CD4-positive, CD25-positive, alpha-beta regulatory T cell (primary cell): Measurements from ENCODE around the gene WDR31. TPM values are rescaled to one million over a fixed set of nuclear protein-coding genes. Genes with fewer than 3 reads are reported as not detected.

ENCODE experiments used
- ATAC-seq, 2 donors: fragments of 150-1000 bp; cut with Tn5 transposase; one replicate each; pipeline ENCODE4 v1.10.0; 2021; ENCODE audit warnings: low read depth in 2 of 2, moderate number of reproducible peaks in 2 of 2, moderate library complexity in 1 of 2
- DNase-seq, 3 donors: peaks; one replicate each; pipeline versions ENCODE4 v3.0.0 to v3.0.0-alpha.2; 2012 to 2022; ENCODE audit warnings: mixed read lengths in 1 of 3
- H3K27ac ChIP-seq: one replicate; pipeline ENCODE4 v1.7.0; 2013; ENCODE audit warnings: mild to moderate bottlenecking, low read length; ENCODE audit not compliant: insufficient read depth, poor library complexity, severe bottlenecking
- H3K27me3 ChIP-seq: one replicate; pipeline ENCODE4 v1.7.0; 2013; ENCODE audit warnings: low read length; ENCODE audit not compliant: control insufficient read depth, insufficient read depth
- H3K36me3 ChIP-seq: one replicate; pipeline ENCODE4 v1.7.0; 2013; ENCODE audit warnings: mild to moderate bottlenecking, low read length, moderate library complexity; ENCODE audit not compliant: control insufficient read depth, insufficient read depth
- H3K4me1 ChIP-seq: 2 replicates; pipeline ENCODE4 v1.7.0; 2013; ENCODE audit warnings: mild to moderate bottlenecking, low read length; ENCODE audit not compliant: insufficient read depth, control insufficient read depth, poor library complexity, severe bottlenecking
- H3K4me3 ChIP-seq: one replicate; pipeline ENCODE4 v1.7.0; 2013; ENCODE audit warnings: low read depth, mild to moderate bottlenecking, low read length, moderate library complexity
- H3K9me3 ChIP-seq, 2 experiments: 1 replicate in 1 of 2; 2 replicates in 1 of 2; pipeline ENCODE4 v1.7.0; 2013; ENCODE audit warnings: low read length in 2 of 2, mild to moderate bottlenecking in 1 of 2, moderate library complexity in 1 of 2; ENCODE audit not compliant: control insufficient read depth in 2 of 2
- H3K27ac Mint-ChIP-seq, 3 donors: one replicate each; pipeline ENCODE4 v1.8.0; 2020 to 2022; ENCODE audit warnings: mild to moderate bottlenecking in 3 of 3, mixed read lengths in 3 of 3, moderate library complexity in 2 of 3
- H3K27me3 Mint-ChIP-seq: one replicate; pipeline ENCODE4 v1.8.0; 2022; ENCODE audit warnings: mild to moderate bottlenecking, mixed read lengths
- H3K36me3 Mint-ChIP-seq: one replicate; pipeline ENCODE4 v1.8.0; 2020; ENCODE audit warnings: mixed read lengths
- H3K4me1 Mint-ChIP-seq, 4 donors: one replicate each; pipeline ENCODE4 v1.8.0; 2020 to 2022; ENCODE audit warnings: mixed read lengths in 4 of 4, mild to moderate bottlenecking in 1 of 4
- H3K4me3 Mint-ChIP-seq, 4 donors: one replicate each; pipeline ENCODE4 v1.8.0; 2020 to 2022; ENCODE audit warnings: mild to moderate bottlenecking in 4 of 4, mixed read lengths in 4 of 4, moderate library complexity in 3 of 4
- H3K9me3 Mint-ChIP-seq, 7 donors: one replicate each; pipeline ENCODE4 v1.8.0; 2020 to 2022; ENCODE audit warnings: mixed read lengths in 7 of 7, mild to moderate bottlenecking in 3 of 7, moderate library complexity in 2 of 7
- polyA plus RNA-seq, 4 donors: library from polyadenylated mRNA; unstranded; fragments of 300-500 nt; fragmentation: Illumina TruSeq; gene quantifications; one replicate each; pipeline ENCODE4 v1.2.3, GENCODE V29; 2021
- total RNA-seq: library from RNA; stranded (reverse); gene quantifications from one replicate; pipeline ENCODE4 v1.2.3, GENCODE V29; 2022

Gene WDR31
- total and polyA plus RNA-seq, 5 donors from 2014 or later, result 0.06 to 0.32 (median 0.19) TPM; not detected in 1

DNA sequence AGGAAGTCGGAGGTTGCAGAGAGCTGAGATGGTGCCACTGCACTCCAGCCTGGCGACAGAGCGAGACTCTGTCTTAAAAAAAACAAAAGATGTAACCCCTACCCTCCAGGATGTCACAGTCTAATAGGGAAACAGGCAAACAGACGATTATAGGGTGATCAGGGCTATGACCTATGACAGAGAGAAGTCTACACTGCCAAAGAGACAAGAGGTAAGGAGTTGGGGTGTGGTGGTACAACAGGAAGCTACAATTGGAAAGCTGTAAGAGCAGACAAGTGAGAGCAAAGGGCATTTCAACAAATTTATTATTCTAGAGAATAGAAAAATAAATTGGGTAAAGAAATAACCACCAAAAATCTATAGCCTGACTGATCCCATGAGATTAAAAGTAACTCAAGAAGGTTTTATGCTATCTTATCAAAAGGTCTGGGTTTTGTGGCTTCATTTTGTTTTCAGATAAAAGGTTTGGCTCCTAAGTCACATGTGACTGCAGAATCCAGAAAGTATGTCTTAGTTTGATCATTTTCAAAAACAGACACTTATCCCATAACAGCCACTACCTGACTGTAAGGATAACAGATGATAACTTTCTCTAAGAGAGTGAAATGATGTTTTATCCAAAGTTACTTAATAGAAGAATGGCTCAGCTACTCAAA lies 72.0 kb downstream of the WDR31 start:
- Histone ChIP-seq H3K9me3 (no peaks in the 10 kb centered on the region), H3K4me1 (no peaks in the 10 kb centered on the region), H3K36me3 (peaks cover 63% of the 10 kb centered on the region), H3K4me3 (no peak overlapping the region), H3K27me3 (no peaks in the 10 kb centered on the region), H3K27ac (no peak overlapping the region)
- Mint-ChIP-seq H3K27ac (peak overlapping the region in 2 of 3 donors; percentile 78 to 79), H3K4me1 (peaks cover 12 to 22% (median 17%) of the 10 kb centered on the region in 4 donors), H3K9me3 (peaks cover 0 to 2% (median 0%) of the 10 kb centered on the region in 7 donors), H3K27me3 (no peaks in the 10 kb centered on the region), H3K36me3 (peaks cover 37% of the 10 kb centered on the region), H3K4me3 (peak overlapping the region in 1 of 4 donors; percentile 21)
- DNase-seq (no peak), ATAC-seq (no peak)

DNA sequence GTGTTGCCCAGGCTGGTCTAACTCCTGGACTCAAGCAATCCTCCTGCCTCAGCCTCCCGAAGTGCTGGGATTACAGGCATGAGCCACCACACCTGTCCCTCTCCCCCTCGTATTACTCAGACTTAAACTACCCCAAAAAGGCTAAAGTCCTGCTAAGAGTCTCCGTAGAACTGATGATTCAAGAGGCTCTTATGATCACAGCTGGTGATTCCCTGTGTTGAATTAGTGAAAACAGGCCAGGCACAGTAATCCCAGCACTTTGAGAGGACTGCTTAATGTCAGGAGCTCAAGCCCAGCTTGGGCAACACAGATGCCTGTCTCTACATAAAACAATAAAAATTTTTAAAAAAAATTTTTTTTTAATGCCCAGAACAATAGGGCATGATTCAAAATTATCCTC lies 73.9 kb downstream of the WDR31 start:
- DNase-seq, result no peak
- Mint-ChIP-seq H3K4me1 (peaks cover 12 to 17% (median 15%) of the 10 kb centered on the region in 4 donors), H3K4me3 (no peak overlapping the region), H3K27me3 (no peaks in the 10 kb centered on the region), H3K27ac (peak overlapping the region in 1 of 3 donors; percentile 56), H3K9me3 (peaks cover 0 to 2% (median 0%) of the 10 kb centered on the region in 7 donors), H3K36me3 (peaks cover 37% of the 10 kb centered on the region)
- Histone ChIP-seq H3K27me3 (no peaks in the 10 kb centered on the region), H3K27ac (no peak overlapping the region), H3K4me3 (no peak overlapping the region), H3K9me3 (no peaks in the 10 kb centered on the region), H3K36me3 (peaks cover 45% of the 10 kb centered on the region), H3K4me1 (no peaks in the 10 kb centered on the region)
- ATAC-seq, result no peak

Other genes with a start within 250 kb of the WDR31 start
- 3.2 TPM for gene SLC31A2, start 189.3 kb downstream of the WDR31 start, total RNA-seq
- gene SLC31A2, start 189.3 kb downstream of the WDR31 start, polyA plus RNA-seq, result 1 to 10 TPM; 3.0 to 4.0 (median 3.6) TPM
- gene FKBP15, start 119.0 kb downstream of the WDR31 start, total RNA-seq, result 24.9 TPM
- gene FKBP15, start 119.0 kb downstream of the WDR31 start, polyA plus RNA-seq, result 1 to 10 TPM; 7.1 to 9.8 (median 8.9) TPM
- 6.1 TPM for gene SLC31A1, start 118.7 kb downstream of the WDR31 start, total RNA-seq
- gene SLC31A1, start 118.7 kb downstream of the WDR31 start, polyA plus RNA-seq, result 1 to 10 TPM; 3.1 to 6.1 (median 4.2) TPM
- 26.3 TPM for gene CDC26, start 64.7 kb downstream of the WDR31 start, total RNA-seq
- 100 to 1,000 TPM; 161 to 182 (median 173) TPM for gene CDC26, start 64.7 kb downstream of the WDR31 start, polyA plus RNA-seq
- gene PRPF4, start 64.6 kb downstream of the WDR31 start, total RNA-seq, result 22.9 TPM
- 10 to 100 TPM; 18.4 to 25.7 (median 22.5) TPM for gene PRPF4, start 64.6 kb downstream of the WDR31 start, polyA plus RNA-seq
- not detected for gene RNF183, start 36.9 kb downstream of the WDR31 start, total RNA-seq
- gene RNF183, start 36.9 kb downstream of the WDR31 start, polyA plus RNA-seq, result not detected
- 0.57 TPM for gene BSPRY, start 9.3 kb upstream of the WDR31 start, total RNA-seq
- 1 to 10 TPM in 1 of 4 donors, under 1 TPM in 3; 0.39 to 1.3 (median 0.56) TPM for gene BSPRY, start 9.3 kb upstream of the WDR31 start, polyA plus RNA-seq
- 14.3 TPM for gene HDHD3, start 36.7 kb upstream of the WDR31 start, total RNA-seq
- gene HDHD3, start 36.7 kb upstream of the WDR31 start, polyA plus RNA-seq, result 10 to 100 TPM; 36.8 to 52.6 (median 46.5) TPM
- gene ALAD, start 61.0 kb upstream of the WDR31 start, total RNA-seq, result 27.8 TPM
- gene ALAD, start 61.0 kb upstream of the WDR31 start, polyA plus RNA-seq, result 10 to 100 TPM; 20.3 to 22.4 (median 21.8) TPM
- 58.0 TPM for gene POLE3, start 70.4 kb upstream of the WDR31 start, total RNA-seq
- gene POLE3, start 70.4 kb upstream of the WDR31 start, polyA plus RNA-seq, result 100 to 1,000 TPM; 114 to 160 (median 137) TPM
- gene C9orf43, start 70.5 kb upstream of the WDR31 start, total RNA-seq, result 0.35 TPM
- gene C9orf43, start 70.5 kb upstream of the WDR31 start, polyA plus RNA-seq, result under 1 TPM in 3 of 4 donors, not detected in 1; 0.12 to 0.48 (median 0.23) TPM
- 12.6 TPM for gene RGS3, start 123.5 kb upstream of the WDR31 start, total RNA-seq
- 10 to 100 TPM in 3 of 4 donors, 1 to 10 TPM in 1; 8.5 to 15.5 (median 11.3) TPM for gene RGS3, start 123.5 kb upstream of the WDR31 start, polyA plus RNA-seq